Activated CD4-positive, CD25-positive, alpha-beta regulatory T cell treated with anti-CD3 and anti-CD28 coated beads, Interleukin-2, amount 50 U/mL, for 24 hours (primary cell): ENCODE measurements around the gene PLA2G4F.

Experiments
- ATAC-seq, 2 donors: fragments of 150-1000 bp; cut with Tn5 transposase; one replicate each; pipeline ENCODE4 v1.10.0; 2021; ENCODE audit warnings: mild to moderate bottlenecking in 1 of 2, moderate library complexity in 1 of 2

PLA2G4F gene

GRCh38 chr15:42131006-42131405 lies 25.4 kb downstream of the PLA2G4F start:
- no peak for ATAC-seq

- no peak for ATAC-seq
Observed at GRCh38 chr15:42130246-42130986, 26.0 kb downstream of the PLA2G4F start.

DNA sequence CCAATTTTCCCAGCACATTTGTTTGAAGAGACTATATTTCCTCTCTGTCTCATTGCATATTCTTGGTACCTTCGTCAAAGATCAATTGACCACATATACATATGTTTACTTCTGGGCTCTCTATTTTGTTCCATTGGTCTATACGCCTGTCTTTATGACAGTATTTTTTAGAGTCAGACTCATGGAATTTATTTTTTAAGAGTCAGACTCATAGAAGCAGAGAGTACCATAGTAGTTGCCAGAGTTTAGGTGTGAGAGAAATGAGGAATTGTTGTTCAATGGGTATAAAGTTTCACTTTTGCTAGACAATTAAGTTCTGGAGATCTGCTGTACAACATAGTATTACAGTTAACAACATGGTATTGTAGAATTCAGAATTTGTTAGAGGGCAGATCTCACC lies 27.1 kb downstream of the PLA2G4F start:
- ATAC-seq: no peak

DNA sequence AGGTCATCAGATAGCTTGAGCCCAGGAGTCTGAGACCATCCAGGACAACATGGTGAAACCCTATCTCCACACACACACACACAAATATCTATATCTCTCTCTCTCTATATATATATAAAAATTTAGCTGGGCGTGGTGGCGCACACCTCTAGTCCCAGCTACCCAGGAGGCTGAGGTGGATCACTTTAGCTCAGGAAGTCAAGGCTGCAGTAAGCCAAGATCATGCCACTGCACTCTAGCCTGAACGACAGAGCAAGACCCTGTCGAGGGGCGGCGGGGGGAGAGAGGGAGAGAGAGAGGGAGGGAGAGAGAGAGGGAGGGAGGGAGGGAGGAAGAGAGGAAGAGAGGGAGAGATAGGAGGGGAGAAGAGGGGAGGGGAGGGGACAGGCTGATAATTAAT lies 28.0 kb downstream of the PLA2G4F start:
- no peak for ATAC-seq

- ATAC-seq: peak in 1 of 2 donors; percentile 36
Observed at GRCh38 chr15:42123546-42123945, 32.9 kb downstream of the PLA2G4F start.

DNA sequence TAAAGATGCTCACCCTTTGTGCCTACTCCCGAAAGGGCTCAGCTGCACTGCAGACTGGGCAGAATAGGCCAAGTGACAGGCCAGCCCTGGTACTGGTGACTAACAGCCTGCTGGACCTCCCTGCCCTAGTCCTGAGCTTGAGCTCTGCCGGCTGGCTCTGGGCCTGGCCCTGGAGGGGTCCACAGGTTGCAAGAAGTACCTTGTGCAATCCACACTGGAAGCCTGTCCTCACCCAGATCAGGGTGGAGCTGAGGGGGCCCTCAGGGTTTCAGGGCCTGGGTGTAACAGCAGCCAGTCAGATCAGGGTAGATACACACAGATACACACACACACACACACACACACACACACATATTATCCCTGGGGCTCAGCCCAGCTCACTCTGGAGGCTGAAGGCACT lies 34.8 kb downstream of the PLA2G4F start:
- no peak for ATAC-seq

DNA sequence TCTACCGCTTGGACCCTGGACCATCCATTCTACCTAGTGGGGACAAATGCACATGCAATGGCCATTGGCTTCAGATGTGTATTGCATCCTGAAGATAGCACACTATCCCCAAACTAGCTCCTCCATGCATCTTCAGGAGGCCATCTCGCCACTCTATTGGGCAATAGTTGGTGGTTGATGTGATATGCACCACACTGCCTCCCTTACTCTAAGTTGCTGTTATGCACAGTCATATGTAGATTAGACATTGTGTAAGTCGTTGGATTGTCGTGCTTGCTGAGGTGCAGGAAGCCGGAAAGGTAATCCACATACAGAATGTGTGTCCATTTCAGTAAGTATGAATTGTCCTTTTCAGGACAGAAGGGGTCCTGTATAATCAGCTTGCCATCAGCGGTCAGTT lies 35.4 kb downstream of the PLA2G4F start:
- no peak for ATAC-seq

- ATAC-seq: no peak
Observed at GRCh38 chr15:42120285-42120684, 36.2 kb downstream of the PLA2G4F start.

DNA sequence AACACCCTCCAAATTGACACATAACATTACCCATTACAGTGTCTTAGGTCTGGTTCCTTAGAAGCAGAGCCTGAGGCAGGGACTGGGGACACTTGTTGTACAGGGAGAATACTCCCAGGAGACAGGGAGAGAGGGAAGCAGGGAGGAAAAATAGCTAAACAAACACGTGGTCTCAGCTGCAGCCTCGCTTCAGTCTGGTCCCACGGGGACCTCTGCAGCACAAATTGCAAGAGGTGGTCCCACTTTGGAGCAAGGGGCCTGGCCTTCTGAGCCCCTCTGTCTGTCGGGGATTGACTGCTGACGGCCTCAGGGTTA lies 37.0 kb downstream of the PLA2G4F start:
- no peak for ATAC-seq

DNA sequence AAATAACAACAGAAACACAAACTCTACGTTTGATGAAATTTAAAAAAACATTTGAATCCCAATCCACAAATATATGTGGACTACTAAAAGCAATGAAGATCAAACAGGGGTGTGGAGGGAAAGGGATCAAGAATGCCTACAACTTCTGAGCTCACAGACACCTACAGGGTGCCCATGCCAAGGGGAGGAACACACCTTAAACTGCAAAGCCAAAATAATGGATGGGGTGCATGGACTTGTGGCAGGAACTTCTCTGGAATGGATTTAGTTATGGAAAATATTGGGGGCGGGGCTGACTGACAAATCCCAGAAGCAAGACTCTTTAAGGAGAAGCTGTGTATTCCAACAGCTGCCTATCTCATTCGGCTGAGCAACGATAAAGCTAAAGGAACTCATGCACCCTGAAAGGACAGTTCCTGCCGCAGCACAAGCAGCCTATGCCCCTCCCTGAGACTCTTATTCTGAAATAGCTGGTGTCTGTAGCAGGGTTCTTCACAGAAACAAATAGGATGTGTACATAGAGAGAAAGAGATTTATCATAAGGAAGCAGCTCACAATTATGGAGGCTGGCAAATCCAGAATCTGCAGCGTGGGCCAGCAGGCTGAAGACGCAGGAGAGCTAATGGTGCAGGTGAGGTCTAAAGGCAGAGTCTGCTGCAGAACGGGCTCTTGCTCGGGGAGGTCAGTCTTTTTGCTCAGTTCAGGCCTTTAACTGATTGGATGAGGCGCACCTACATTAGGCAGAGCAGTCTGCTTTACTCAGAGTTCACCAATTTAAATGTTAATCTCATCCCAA lies 37.6 kb downstream of the PLA2G4F start:
- no peak for ATAC-seq

DNA sequence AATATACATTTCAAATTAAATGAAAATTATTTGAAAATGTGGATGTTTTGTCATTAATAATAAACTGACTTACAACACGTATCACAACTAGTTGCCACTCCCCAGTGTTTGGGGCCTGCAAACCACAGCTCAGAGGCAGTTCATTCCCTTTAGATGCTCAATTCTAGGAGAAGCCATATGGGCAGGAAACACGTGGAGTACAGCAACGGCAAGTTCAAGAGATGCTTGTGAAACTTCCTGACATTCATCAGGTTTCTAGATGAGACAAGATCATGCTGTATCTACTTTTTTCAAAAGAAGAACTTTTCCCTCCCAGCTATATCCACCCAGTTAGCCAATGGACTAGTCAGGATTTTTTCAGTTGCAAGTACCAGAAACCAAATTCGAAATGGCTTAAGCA lies 44.5 kb downstream of the PLA2G4F start:
- no peak for ATAC-seq

DNA sequence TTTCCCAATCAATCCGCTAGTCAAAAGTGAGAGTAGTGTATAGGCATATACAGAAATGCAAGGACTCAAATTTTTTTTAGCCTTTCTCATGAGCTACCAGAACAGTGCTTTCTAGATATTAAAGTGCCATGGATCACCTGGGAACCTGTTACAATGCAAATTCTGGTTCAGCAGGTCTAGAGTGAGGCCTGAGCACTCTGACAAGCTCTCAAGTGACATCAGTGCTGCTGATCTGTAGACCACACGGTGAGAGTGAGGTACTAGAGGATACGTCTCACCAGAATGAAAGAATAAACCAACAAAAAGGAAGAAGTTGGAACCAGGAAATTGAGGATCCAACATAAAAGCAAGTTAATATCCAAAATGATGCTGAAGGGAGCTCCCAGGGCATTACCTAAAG lies 46.1 kb downstream of the PLA2G4F start:
- no peak for ATAC-seq

GRCh38 chr15:42108806-42109205 lies 47.6 kb downstream of the PLA2G4F start:
- ATAC-seq: no peak

GRCh38 chr15:42108189-42108588 lies 48.2 kb downstream of the PLA2G4F start:
- ATAC-seq: no peak

GRCh38 chr15:42107473-42107872 lies 49.0 kb downstream of the PLA2G4F start:
- ATAC-seq: peak; percentile 44 to 60

GRCh38 chr15:42106288-42106687 lies 50.1 kb downstream of the PLA2G4F start:
- ATAC-seq: no peak

DNA sequence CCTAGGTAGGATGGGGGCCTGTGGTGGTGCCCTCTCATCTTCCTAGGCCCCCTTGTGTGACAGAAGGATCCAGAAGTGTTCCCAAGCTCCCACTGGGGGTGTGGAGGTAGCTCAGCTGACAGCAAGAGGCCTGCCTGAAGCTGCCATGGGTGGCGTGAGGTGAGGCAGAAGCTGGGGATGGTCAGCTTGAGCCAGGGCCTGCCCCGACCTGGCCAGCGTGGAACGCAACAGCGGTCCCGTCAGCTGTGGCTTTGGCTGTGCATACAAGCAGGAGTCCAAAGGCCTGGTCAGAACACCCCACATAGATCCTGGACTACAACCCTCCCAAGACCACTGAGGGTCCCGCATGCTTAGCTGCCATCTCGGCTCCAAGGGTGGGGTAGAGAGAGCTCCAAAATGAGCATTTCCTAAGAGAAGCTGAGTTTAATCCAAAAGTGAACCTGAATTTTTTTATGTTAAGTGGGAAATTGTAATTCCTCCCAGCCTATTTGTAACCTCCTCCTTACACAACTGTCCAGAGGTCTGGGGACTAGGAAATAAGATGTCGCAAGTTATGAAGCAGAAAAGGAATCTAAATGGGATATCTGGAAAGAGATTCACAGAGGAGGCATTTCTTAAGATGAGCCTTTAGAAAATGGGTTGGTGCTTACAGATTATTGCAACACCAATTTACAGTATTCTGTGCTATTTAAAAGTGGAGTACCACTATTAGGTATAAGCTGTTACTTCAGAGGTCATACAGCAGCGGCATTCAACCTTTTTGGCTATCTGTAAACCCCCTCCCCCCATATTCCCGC lies 52.1 kb downstream of the PLA2G4F start:
- no peak for ATAC-seq

DNA sequence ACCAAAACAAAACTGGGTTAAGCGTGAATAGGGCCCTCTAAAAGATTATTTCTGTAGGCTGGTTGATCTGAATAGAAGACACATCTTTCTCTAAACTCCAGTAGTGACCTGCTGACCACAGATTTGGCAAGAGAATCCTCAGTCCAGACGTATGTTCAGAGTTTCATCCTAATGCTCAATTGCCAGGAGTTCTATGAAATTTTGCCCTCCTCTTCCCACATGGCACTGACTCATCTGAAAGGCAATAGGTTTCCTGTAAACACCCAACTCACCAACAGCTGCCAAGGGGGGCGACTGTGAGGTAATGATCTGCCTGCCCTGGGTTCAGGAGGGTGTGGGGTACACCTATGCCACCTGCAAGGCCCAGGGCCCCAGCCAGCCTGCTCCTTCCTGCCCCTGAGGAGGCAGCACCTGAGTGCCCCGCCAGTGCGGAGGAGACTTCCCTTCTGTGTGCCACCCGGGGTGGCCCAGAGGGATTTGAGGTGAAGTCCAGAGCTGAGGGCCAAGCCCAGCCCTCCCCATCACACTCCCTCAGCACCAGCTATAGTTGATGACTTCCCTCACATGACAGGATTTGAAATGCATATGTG lies 53.7 kb downstream of the PLA2G4F start:
- ATAC-seq: no peak

DNA sequence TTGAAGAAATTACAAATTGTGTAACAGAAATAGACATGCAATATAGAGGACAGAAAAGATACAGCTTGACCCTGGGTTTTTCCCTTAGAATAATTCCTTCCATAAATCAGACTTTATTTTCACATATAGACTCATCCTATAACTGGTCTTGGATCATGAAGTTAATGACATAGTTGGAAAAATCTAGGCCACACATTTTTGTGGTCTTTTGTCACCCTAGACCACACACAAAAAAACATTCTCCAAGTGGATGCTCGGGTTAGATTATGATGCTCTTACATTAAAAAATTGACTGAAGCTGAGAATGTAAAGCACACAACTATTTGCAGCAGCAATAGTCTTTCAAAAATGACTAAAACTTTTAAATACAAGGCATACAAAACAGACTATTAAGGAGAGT lies 54.6 kb downstream of the PLA2G4F start:
- ATAC-seq: no peak

- no peak for ATAC-seq
Observed at GRCh38 chr15:42100021-42100800, 56.2 kb downstream of the PLA2G4F start.

GRCh38 chr15:42097018-42097417 lies 59.4 kb downstream of the PLA2G4F start:
- ATAC-seq: no peak

- ATAC-seq: no peak
Observed at GRCh38 chr15:42094512-42094963, 61.9 kb downstream of the PLA2G4F start, which contains the start of gene PLA2G4D. Gene PLA2G4D (minus strand): TSS chr15:42094562. CDS start chr15:42094459, 103 bp downstream.
